Measurements from ENCODE around the gene SIPA1L3. TPM values are rescaled to one million over a fixed set of nuclear protein-coding genes. Genes with fewer than 3 reads are reported as not detected.

SIPA1L3 gene
- total and polyA plus RNA-seq, 10 of the 15 experiments (the other 5 are each of a cell fraction or from before 2014, with no cell fraction given), result 0.24 to 66.2 (median 19.1) TPM

GRCh38 chr19:37947778-37948177 lies 40.8 kb downstream of the SIPA1L3 start (continued):
- TF ChIP-seq, protein P1, sequence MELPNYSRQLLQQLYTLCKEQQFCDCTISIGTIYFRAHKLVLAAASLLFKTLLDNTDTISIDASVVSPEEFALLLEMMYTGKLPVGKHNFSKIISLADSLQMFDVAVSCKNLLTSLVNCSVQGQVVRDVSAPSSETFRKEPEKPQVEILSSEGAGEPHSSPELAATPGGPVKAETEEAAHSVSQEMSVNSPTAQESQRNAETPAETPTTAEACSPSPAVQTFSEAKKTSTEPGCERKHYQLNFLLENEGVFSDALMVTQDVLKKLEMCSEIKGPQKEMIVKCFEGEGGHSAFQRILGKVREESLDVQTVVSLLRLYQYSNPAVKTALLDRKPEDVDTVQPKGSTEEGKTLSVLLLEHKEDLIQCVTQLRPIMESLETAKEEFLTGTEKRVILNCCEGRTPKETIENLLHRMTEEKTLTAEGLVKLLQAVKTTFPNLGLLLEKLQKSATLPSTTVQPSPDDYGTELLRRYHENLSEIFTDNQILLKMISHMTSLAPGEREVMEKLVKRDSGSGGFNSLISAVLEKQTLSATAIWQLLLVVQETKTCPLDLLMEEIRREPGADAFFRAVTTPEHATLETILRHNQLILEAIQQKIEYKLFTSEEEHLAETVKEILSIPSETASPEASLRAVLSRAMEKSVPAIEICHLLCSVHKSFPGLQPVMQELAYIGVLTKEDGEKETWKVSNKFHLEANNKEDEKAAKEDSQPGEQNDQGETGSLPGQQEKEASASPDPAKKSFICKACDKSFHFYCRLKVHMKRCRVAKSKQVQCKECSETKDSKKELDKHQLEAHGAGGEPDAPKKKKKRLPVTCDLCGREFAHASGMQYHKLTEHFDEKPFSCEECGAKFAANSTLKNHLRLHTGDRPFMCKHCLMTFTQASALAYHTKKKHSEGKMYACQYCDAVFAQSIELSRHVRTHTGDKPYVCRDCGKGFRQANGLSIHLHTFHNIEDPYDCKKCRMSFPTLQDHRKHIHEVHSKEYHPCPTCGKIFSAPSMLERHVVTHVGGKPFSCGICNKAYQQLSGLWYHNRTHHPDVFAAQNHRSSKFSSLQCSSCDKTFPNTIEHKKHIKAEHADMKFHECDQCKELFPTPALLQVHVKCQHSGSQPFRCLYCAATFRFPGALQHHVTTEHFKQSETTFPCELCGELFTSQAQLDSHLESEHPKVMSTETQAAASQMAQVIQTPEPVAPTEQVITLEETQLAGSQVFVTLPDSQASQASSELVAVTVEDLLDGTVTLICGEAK (IDR thresholded peaks at IDR 0.05; ENCODE audit: borderline replicate concordance), result no peak
- TF ChIP-seq ZBTB33 (IDR thresholded peaks at IDR 0.05), result no peak
- TF ChIP-seq, protein P2, sequence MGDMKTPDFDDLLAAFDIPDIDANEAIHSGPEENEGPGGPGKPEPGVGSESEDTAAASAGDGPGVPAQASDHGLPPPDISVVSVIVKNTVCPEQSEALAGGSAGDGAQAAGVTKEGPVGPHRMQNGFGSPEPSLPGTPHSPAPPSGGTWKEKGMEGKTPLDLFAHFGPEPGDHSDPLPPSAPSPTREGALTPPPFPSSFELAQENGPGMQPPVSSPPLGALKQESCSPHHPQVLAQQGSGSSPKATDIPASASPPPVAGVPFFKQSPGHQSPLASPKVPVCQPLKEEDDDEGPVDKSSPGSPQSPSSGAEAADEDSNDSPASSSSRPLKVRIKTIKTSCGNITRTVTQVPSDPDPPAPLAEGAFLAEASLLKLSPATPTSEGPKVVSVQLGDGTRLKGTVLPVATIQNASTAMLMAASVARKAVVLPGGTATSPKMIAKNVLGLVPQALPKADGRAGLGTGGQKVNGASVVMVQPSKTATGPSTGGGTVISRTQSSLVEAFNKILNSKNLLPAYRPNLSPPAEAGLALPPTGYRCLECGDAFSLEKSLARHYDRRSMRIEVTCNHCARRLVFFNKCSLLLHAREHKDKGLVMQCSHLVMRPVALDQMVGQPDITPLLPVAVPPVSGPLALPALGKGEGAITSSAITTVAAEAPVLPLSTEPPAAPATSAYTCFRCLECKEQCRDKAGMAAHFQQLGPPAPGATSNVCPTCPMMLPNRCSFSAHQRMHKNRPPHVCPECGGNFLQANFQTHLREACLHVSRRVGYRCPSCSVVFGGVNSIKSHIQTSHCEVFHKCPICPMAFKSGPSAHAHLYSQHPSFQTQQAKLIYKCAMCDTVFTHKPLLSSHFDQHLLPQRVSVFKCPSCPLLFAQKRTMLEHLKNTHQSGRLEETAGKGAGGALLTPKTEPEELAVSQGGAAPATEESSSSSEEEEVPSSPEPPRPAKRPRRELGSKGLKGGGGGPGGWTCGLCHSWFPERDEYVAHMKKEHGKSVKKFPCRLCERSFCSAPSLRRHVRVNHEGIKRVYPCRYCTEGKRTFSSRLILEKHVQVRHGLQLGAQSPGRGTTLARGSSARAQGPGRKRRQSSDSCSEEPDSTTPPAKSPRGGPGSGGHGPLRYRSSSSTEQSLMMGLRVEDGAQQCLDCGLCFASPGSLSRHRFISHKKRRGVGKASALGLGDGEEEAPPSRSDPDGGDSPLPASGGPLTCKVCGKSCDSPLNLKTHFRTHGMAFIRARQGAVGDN (IDR thresholded peaks at IDR 0.05), result no peak
- TF ChIP-seq, protein P3, sequence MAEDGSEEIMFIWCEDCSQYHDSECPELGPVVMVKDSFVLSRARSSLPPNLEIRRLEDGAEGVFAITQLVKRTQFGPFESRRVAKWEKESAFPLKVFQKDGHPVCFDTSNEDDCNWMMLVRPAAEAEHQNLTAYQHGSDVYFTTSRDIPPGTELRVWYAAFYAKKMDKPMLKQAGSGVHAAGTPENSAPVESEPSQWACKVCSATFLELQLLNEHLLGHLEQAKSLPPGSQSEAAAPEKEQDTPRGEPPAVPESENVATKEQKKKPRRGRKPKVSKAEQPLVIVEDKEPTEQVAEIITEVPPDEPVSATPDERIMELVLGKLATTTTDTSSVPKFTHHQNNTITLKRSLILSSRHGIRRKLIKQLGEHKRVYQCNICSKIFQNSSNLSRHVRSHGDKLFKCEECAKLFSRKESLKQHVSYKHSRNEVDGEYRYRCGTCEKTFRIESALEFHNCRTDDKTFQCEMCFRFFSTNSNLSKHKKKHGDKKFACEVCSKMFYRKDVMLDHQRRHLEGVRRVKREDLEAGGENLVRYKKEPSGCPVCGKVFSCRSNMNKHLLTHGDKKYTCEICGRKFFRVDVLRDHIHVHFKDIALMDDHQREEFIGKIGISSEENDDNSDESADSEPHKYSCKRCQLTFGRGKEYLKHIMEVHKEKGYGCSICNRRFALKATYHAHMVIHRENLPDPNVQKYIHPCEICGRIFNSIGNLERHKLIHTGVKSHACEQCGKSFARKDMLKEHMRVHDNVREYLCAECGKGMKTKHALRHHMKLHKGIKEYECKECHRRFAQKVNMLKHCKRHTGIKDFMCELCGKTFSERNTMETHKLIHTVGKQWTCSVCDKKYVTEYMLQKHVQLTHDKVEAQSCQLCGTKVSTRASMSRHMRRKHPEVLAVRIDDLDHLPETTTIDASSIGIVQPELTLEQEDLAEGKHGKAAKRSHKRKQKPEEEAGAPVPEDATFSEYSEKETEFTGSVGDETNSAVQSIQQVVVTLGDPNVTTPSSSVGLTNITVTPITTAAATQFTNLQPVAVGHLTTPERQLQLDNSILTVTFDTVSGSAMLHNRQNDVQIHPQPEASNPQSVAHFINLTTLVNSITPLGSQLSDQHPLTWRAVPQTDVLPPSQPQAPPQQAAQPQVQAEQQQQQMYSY (CRISPR knock-in tag; IDR thresholded peaks at IDR 0.05), result no peak
- no peak for TF ChIP-seq BRCA1 (IDR thresholded peaks at IDR 0.05; ENCODE audit: low read depth, low read length)
- TF ChIP-seq, protein P4, sequence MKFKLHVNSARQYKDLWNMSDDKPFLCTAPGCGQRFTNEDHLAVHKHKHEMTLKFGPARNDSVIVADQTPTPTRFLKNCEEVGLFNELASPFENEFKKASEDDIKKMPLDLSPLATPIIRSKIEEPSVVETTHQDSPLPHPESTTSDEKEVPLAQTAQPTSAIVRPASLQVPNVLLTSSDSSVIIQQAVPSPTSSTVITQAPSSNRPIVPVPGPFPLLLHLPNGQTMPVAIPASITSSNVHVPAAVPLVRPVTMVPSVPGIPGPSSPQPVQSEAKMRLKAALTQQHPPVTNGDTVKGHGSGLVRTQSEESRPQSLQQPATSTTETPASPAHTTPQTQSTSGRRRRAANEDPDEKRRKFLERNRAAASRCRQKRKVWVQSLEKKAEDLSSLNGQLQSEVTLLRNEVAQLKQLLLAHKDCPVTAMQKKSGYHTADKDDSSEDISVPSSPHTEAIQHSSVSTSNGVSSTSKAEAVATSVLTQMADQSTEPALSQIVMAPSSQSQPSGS (IDR thresholded peaks at IDR 0.05; ENCODE audit: low read length), result no peak
- TF ChIP-seq POLR2AphosphoS2 (IDR thresholded peaks at IDR 0.05; ENCODE audit: low read depth, low read length), result no peak
- no peak for TF ChIP-seq NR2C2 (IDR thresholded peaks at IDR 0.05; ENCODE audit: borderline replicate concordance, control insufficient read depth, insufficient read length, low read depth)

Measured in GM12878 (cell line).